H1 (cell line): ENCODE measurements around the gene RPS6KA2.

Experiments used
- CHD2 ChIP-seq: IDR thresholded peaks from 2 replicates; pipeline ENCODE4 v1.6.1; 2012; ENCODE audit warnings: low read length, improper control_type of control experiment
- EZH2 ChIP-seq: fragments of 200-600 bp; sonication (generic); IDR thresholded peaks from 2 replicates; pipeline ENCODE4 v1.7.1; 2012; ENCODE audit warnings: low read depth, mild to moderate bottlenecking, moderate library complexity, low read length, inconsistent platforms; ENCODE audit not compliant: severe bottlenecking
- HDAC2 ChIP-seq, 2 experiments: fragments of 300-600 bp in 1 of 2; sonication (generic) in 1 of 2; IDR thresholded peaks; 2 replicates each; pipeline ENCODE4 v1.6.1; 2011 to 2012; ENCODE audit warnings: low read depth in 2 of 2, low read length in 2 of 2, mild to moderate bottlenecking in 2 of 2, moderate library complexity in 2 of 2, borderline replicate concordance in 1 of 2, inconsistent platforms in 1 of 2
- POLR2A ChIP-seq, 2 experiments: IDR thresholded peaks; 1 replicate in 1 of 2; 2 replicates in 1 of 2; pipeline ENCODE4 v1.6.1; 2011; ENCODE audit warnings: low read depth in 2 of 2, low read length in 2 of 2, mild to moderate bottlenecking in 2 of 2; ENCODE audit errors: control extremely low read depth in 1 of 2
- POLR2AphosphoS5 ChIP-seq: IDR thresholded peaks from 2 replicates; pipeline ENCODE4 v1.6.1; 2011; ENCODE audit warnings: low read depth, low read length
- RAD21 ChIP-seq, 2 experiments: IDR thresholded peaks in 1 of 2; conservative IDR thresholded peaks in 1 of 2; 2 replicates each; pipeline ENCODE4 v1.6.1; 2011; ENCODE audit warnings: low read depth in 2 of 2, low read length in 2 of 2, improper control_type of control experiment in 1 of 2, inconsistent platforms in 1 of 2, mild to moderate bottlenecking in 1 of 2, moderate library complexity in 1 of 2
- RFX5 ChIP-seq: IDR thresholded peaks from 2 replicates; pipeline ENCODE4 v1.6.1; 2011; ENCODE audit warnings: low read depth, low read length, improper control_type of control experiment, borderline replicate concordance
- RNF2 ChIP-seq: fragments of 200-900, 300-1000 bp; sonication (generic); IDR thresholded peaks from 2 replicates; pipeline ENCODE4 v1.7.1; 2016; ENCODE audit warnings: borderline replicate concordance, low read depth, mild to moderate bottlenecking, antibody characterized with exemption, low read length; ENCODE audit not compliant: poor library complexity, severe bottlenecking; ENCODE audit errors: missing control alignments
- TAF1 ChIP-seq: IDR thresholded peaks from 2 replicates; pipeline ENCODE4 v1.6.1; 2011; ENCODE audit warnings: mild to moderate bottlenecking, low read depth, low read length
- TBP ChIP-seq: IDR thresholded peaks from 2 replicates; pipeline ENCODE4 v1.6.1; 2011; ENCODE audit warnings: low read depth, low read length, improper control_type of control experiment
- YY1 ChIP-seq: IDR thresholded peaks from 2 replicates; pipeline ENCODE4 v1.6.1; 2011; ENCODE audit warnings: low read depth, mild to moderate bottlenecking, low read length
- ZNF274 ChIP-seq: IDR thresholded peaks from 2 replicates; pipeline ENCODE4 v1.7.0; 2012; ENCODE audit warnings: low read length, borderline replicate concordance; ENCODE audit errors: extremely low read depth
- TF ChIP-seq, protein P1 (sequence below), 3 experiments: IDR thresholded peaks; 1 replicate in 2 of 3; 2 replicates in 1 of 3; pipeline versions ENCODE4 v1.5.1 to v1.6.1; 2011; ENCODE audit warnings: low read length in 3 of 3, mild to moderate bottlenecking in 3 of 3, inconsistent platforms in 2 of 3, low read depth in 1 of 3, moderate library complexity in 1 of 3; ENCODE audit not compliant: insufficient read depth in 1 of 3; ENCODE audit errors: control extremely low read depth in 1 of 3
- TF ChIP-seq, protein P2 (sequence below): IDR thresholded peaks from 2 replicates; pipeline ENCODE4 v1.6.1; 2012; ENCODE audit warnings: inconsistent platforms

DNA sequence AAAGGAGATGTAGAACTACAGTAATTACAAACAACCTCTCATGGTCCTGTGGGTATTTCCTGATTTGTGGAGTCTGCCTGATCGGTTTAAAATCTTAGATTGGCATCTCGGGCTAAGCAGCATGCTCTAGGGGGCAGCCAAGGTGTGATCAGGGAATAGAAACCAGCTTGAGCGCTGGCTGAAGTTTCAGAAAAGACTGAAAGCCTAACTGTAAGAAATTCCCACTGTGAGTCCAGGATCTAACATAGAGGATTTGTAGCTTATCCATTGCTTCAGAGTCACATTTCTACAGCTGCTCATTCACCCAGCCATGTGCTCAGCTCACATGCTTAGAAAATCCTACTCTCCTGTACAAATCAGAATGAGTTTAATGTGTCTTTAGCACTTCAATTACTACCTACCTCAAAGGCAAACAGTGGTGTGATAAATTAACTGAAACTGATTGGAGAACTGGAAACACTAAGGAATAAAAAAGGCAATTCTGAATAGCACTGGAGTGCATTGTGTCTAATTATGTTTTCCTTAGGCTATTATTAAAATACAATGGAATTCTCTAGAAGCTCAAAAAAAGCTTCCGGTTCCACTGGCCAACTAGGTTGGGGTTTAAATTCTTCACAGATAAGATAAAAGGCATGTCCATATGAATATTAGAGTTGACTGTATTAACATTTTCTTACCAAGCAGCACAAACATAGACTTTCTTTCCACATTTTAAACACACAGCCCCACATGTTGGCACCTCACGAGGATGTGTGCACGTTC is 170.5 kb downstream of the RPS6KA2 start:
- TF ChIP-seq, protein P1, sequence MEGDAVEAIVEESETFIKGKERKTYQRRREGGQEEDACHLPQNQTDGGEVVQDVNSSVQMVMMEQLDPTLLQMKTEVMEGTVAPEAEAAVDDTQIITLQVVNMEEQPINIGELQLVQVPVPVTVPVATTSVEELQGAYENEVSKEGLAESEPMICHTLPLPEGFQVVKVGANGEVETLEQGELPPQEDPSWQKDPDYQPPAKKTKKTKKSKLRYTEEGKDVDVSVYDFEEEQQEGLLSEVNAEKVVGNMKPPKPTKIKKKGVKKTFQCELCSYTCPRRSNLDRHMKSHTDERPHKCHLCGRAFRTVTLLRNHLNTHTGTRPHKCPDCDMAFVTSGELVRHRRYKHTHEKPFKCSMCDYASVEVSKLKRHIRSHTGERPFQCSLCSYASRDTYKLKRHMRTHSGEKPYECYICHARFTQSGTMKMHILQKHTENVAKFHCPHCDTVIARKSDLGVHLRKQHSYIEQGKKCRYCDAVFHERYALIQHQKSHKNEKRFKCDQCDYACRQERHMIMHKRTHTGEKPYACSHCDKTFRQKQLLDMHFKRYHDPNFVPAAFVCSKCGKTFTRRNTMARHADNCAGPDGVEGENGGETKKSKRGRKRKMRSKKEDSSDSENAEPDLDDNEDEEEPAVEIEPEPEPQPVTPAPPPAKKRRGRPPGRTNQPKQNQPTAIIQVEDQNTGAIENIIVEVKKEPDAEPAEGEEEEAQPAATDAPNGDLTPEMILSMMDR (IDR thresholded peaks at IDR 0.05; ENCODE audit: control extremely low read depth in 1 of 3, insufficient read depth in 1 of 3, low read depth in 1 of 3, low read length in 3 of 3), result peak; percentile 27 to 74 (median 54)
- no peak for TF ChIP-seq POLR2A (IDR thresholded peaks at IDR 0.05; ENCODE audit: control extremely low read depth in 1 of 2, low read depth in 2 of 2, low read length in 2 of 2)
- TF ChIP-seq YY1, result no peak
- TF ChIP-seq POLR2AphosphoS5, result no peak
- TF ChIP-seq ZNF274, result no peak
- no peak for TF ChIP-seq RNF2
- no peak for TF ChIP-seq TAF1
- TF ChIP-seq, protein P2, sequence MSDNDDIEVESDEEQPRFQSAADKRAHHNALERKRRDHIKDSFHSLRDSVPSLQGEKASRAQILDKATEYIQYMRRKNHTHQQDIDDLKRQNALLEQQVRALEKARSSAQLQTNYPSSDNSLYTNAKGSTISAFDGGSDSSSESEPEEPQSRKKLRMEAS, result no peak
- no peak for TF ChIP-seq RFX5
- no peak for TF ChIP-seq HDAC2 (IDR thresholded peaks at IDR 0.05; ENCODE audit: borderline replicate concordance in 1 of 2, low read depth in 2 of 2, low read length in 2 of 2)
- TF ChIP-seq CHD2, result no peak
- no peak for TF ChIP-seq EZH2
- no peak for TF ChIP-seq TBP
- TF ChIP-seq RAD21 (IDR thresholded peaks at IDR 0.05 in 1 of 2, conservative IDR thresholded peaks at IDR 0.05 in 1 of 2; ENCODE audit: low read depth in 2 of 2, low read length in 2 of 2), result peak; percentile 72 to 76
